Activated CD8-positive, alpha-beta memory T cell treated with anti-CD3 and anti-CD28 coated beads, Interleukin-2, amount 10 ng/mL, durations not matched to agents 7 days and 5 days (primary cell): Measurements from ENCODE around the gene PTPRF. TPM values are rescaled to one million over a fixed set of nuclear protein-coding genes. Genes with fewer than 3 reads are reported as not detected.
"Not testable (repeated sequence)": the region's sequence is repeated elsewhere in the genome, so short reads cannot be mapped to it uniquely, and the experiment has no call there.

ENCODE experiments used
- ATAC-seq: fragments of 150-1000 bp; cut with Tn5 transposase; one replicate; pipeline ENCODE4 v1.10.0; 2021; ENCODE audit warnings: moderate library complexity
- CTCF ChIA-PET: fragments of 350-600 bp; sonication (Branson Sonifier 250); formaldehyde crosslinking; loops from one replicate; lab custom pipeline; 2021; ENCODE audit warnings: antibody characterized with exemption; lab: Charles Lee
- DNase-seq: peaks from one replicate; pipeline ENCODE4 v3.0.0-alpha.2; 2020
- H3K27ac Mint-ChIP-seq: one replicate; pipeline ENCODE4 v1.8.0; 2021; ENCODE audit warnings: mild to moderate bottlenecking, mixed read lengths
- H3K27me3 Mint-ChIP-seq: one replicate; pipeline ENCODE4 v1.8.0; 2021; ENCODE audit warnings: mixed read lengths
- H3K36me3 Mint-ChIP-seq: one replicate; pipeline ENCODE4 v1.8.0; 2021; ENCODE audit warnings: mild to moderate bottlenecking, mixed read lengths
- H3K4me1 Mint-ChIP-seq: one replicate; pipeline ENCODE4 v1.8.0; 2021; ENCODE audit warnings: mixed read lengths
- H3K4me3 Mint-ChIP-seq: one replicate; pipeline ENCODE4 v1.8.0; 2021; ENCODE audit warnings: mild to moderate bottlenecking, moderate library complexity, mixed read lengths
- H3K9me3 Mint-ChIP-seq: one replicate; pipeline ENCODE4 v1.8.0; 2022; ENCODE audit warnings: low read depth, mixed read lengths
- total RNA-seq, 2 experiments: library from RNA; stranded (reverse); gene quantifications; one replicate each; pipeline ENCODE4 v1.2.3, GENCODE V29; 2021

The PTPRF gene
- total RNA-seq, 2 experiments from 2014 or later: 0.23 to 0.41 TPM

DNA sequence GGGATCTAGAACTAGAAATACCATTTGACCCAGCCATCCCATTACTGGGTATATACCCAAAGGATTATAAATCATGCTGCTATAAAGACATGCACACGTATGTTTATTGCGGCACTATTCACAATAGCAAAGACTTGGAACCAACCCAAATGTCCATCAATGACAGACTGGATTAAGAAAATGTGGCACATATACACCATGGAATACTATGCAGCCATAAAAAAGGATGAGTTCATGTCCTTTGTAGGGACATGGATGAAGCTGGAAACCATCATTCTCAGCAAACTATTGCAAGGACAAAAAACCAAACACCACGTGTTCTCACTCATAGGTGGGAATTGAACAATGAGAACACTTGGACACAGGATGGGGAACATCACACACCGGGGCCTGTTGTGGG, 107.7 kb downstream of the PTPRF start:
- CTCF ChIA-PET, H3K4me3 Mint-ChIP-seq, H3K27ac Mint-ChIP-seq, H3K9me3 Mint-ChIP-seq, ATAC-seq, DNase-seq, H3K36me3 Mint-ChIP-seq, H3K4me1 Mint-ChIP-seq: not testable (repeated sequence)
- H3K27me3 Mint-ChIP-seq: peaks cover 22% of the 10 kb centered on the region

DNA sequence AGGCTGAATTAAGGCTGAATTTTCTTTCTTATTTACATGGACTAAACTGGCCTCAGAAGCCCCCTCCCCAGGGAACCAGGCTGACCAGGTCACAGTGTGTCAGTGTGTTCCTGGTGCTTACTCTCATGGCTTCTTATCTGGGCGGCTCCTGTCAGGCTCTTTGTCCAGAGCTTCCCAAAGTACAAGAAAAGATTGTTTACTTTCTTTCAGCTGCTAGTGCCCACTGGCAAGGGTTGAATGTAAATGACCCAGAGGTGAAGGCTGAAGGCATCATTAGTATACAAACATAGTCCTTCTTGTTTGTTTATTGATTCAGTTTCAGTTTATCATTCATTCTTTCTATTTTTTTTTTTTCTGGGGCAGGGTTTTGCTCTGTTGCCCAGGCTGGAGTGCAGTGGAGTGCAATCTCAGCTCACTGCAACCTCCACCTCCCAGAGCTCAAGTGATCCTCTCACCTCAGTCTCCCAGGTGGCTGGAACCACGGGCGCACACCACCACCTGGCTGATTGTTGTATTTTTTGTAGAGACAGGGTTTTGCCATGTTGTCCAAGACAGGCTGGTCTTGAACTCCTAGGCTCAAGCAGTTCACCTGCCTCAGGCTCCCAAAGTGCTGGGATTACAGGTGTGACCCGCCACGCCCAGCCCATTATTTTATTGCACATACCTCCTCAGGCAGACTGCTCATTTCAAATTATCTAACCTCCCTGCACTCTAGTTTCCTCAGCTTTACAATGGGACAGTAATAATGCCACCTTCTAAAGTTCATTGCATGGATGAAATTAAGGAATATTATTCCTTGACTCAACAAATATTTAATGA, 109.5 kb downstream of the PTPRF start:
- H3K9me3 Mint-ChIP-seq: no peaks in the 10 kb centered on the region
- no peak overlapping the region for H3K27ac Mint-ChIP-seq
- no peak overlapping the region for H3K4me3 Mint-ChIP-seq
- H3K4me1 Mint-ChIP-seq: no peaks in the 10 kb centered on the region
- ATAC-seq (no peak), DNase-seq (no peak)
- H3K27me3 Mint-ChIP-seq: peaks cover 26% of the 10 kb centered on the region
- CTCF ChIA-PET: interaction anchor here (1.3 kb wide), 1 partner anchor 13 kb away, joined by 3 read pairs; no protein-coding TSS in a partner anchor
- H3K36me3 Mint-ChIP-seq: no peaks in the 10 kb centered on the region

DNA sequence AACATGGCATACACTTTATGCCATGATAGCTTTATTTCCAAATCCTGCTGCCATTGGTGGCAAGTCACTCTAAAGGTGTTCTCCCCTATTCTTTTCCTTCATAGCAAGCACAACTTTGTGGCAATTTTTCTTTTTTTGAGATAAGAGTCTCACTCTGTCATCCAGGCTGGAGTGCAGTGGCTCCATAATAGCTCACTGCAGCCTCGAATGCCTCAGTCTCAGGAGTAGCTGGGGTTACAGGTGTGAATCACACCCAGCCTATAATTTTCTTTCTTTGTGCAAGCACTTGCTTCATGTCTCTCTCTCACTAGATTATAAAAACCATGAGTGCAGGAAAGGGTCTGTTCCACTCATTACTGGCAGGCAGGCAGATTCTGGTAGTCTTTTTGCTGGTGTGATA, 113.9 kb downstream of the PTPRF start:
- CTCF ChIA-PET: interaction anchor here (1.2 to 1.3 kb wide), 2 partner anchors 290 to 302 kb away, joined by 3 to 5 read pairs; partner anchors contain the start of gene IPO13
- ATAC-seq (no peak), DNase-seq (no peak)
- Mint-ChIP-seq H3K27ac (no peak overlapping the region), H3K27me3 (peaks cover 31% of the 10 kb centered on the region), H3K4me1 (peaks cover 8% of the 10 kb centered on the region), H3K36me3 (no peaks in the 10 kb centered on the region), H3K9me3 (no peaks in the 10 kb centered on the region), H3K4me3 (no peak overlapping the region)

DNA sequence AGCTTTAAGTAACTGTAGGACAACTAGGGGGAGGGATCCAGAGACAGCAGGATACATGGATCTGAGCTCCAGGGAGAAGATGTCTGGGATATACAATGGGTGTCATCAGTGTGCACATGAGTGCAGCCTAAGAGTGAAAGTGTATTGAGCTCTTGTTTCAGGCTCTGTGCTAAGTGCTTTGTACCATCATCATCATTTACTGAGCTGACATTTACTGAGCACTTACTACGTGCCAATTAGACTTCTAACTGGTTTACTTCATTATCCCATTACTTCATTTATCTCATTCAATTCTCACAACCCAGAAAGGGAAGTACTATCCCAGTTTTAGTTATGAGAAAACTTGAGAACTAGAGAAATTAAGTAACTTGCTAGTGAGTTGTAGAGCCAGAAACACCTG, 114.8 kb downstream of the PTPRF start:
- DNase-seq (no peak), ATAC-seq (no peak)
- peaks cover 31% of the 10 kb centered on the region for H3K27me3 Mint-ChIP-seq
- H3K36me3 Mint-ChIP-seq: no peaks in the 10 kb centered on the region
- H3K27ac Mint-ChIP-seq: no peak overlapping the region
- H3K4me3 Mint-ChIP-seq: no peak overlapping the region
- H3K9me3 Mint-ChIP-seq: no peaks in the 10 kb centered on the region
- CTCF ChIA-PET: interaction anchor here (0.6 to 1.3 kb wide), 3 partner anchors 289 to 382 kb away, joined by 3 to 5 read pairs (median 3); partner anchors contain the start of gene IPO13
- peaks cover 8% of the 10 kb centered on the region for H3K4me1 Mint-ChIP-seq

DNA sequence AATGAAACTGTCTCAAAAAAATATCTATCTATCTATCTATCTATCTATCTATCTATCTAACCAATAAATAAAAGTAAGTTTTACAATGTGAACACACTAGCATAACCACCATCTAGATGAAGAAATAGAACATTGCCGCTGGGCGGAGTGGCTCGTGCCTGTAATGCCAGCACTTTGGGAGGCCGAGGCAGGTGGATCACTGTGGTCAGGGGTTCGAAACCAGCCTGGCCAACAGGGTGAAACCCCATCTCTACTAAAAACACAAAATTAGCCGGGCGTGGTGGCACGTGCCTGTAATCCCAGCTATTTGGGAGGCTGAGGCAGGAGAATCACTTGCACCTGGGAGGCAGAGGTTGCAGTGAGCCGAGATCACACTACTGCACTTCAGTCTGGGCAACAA, 116.6 kb downstream of the PTPRF start:
- not testable (repeated sequence) for H3K9me3 Mint-ChIP-seq
- H3K4me1 Mint-ChIP-seq: peaks cover 24% of the 10 kb centered on the region

DNA sequence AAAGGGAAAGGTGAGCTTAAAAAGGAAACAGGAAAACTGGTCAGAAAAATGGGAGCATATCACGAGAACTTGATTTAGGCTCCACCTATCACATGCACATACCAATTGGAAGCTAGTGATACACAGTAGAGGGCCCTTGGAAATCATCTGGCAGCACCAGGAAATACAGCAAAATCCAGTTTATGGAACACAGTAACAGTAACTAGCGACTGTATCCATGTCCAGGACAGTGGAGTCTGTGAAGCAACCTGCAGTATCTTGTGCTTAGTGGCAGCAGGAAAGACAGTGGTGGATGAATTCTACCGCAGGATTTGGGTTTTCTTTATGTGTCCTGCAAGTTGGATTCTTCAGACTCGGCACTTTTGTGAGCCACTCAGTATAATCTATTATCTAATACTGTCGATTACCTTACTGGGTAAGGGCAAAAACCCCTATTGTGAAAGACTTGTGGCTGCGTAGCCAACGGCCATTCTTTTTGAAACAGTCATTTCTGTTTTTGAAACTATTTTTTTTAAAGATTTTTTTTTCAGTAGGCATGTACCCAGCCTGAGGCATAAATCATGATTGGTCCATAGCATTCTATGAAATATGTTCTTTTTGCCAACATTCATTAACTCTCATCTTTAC, 117.7 kb downstream of the PTPRF start:
- no peak for DNase-seq
- Mint-ChIP-seq H3K27me3 (peaks cover 17% of the 10 kb centered on the region), H3K36me3 (peaks cover 8% of the 10 kb centered on the region), H3K9me3 (no peaks in the 10 kb centered on the region), H3K4me1 (peaks cover 27% of the 10 kb centered on the region), H3K4me3 (peak overlapping the region; percentile 92), H3K27ac (peak overlapping the region; percentile 96)
- ATAC-seq: no peak
- CTCF ChIA-PET: interaction anchor here (1.4 kb wide), 1 partner anchor 117 kb away, joined by 3 read pairs; no protein-coding TSS in a partner anchor

More for the DNA sequence above, 116.6 kb downstream of the PTPRF start:
- H3K27me3 Mint-ChIP-seq: peaks cover 27% of the 10 kb centered on the region
- DNase-seq, CTCF ChIA-PET, H3K36me3 Mint-ChIP-seq, H3K27ac Mint-ChIP-seq, H3K4me3 Mint-ChIP-seq, ATAC-seq: not testable (repeated sequence)

DNA sequence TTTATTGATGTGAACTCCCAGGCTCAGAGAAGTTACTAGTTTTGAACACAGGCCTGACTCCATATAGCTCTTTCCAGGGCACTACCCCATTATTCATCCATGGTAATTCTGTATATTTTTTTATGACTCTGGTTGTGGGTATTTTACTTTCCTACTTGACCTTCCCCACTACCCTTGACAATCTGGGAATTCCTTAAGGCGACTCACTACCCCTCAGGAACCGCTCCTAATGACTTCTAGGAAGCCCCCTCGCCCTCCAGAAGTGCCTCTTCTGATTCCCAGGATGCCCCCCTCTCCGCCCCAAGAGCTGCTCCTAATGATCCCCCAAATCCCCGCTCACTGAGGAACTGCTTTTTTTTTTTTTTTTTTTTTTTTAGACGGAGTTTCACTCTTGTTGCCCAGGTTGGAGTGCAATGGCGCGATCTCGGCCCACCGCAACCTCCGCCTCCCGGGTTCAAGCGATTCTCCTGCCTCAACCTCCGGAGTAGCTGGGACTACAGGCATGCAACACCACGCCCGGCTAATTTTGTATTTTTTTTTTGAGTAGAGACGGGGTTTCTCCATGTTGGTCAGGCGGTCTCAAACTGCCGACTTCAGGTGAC, 118.3 kb downstream of the PTPRF start:
- Mint-ChIP-seq H3K9me3 (no peaks in the 10 kb centered on the region), H3K4me1 (peaks cover 34% of the 10 kb centered on the region), H3K27me3 (peaks cover 16% of the 10 kb centered on the region), H3K4me3 (peak overlapping the region; percentile 92), H3K27ac (peak overlapping the region; percentile 96), H3K36me3 (peaks cover 12% of the 10 kb centered on the region)
- ATAC-seq (no peak), DNase-seq (peak; percentile 56)
- CTCF ChIA-PET: interaction anchor here (1.0 to 1.4 kb wide), 3 partner anchors 21 to 286 kb away, joined by 3 to 5 read pairs (median 3); no protein-coding TSS in a partner anchor

DNA sequence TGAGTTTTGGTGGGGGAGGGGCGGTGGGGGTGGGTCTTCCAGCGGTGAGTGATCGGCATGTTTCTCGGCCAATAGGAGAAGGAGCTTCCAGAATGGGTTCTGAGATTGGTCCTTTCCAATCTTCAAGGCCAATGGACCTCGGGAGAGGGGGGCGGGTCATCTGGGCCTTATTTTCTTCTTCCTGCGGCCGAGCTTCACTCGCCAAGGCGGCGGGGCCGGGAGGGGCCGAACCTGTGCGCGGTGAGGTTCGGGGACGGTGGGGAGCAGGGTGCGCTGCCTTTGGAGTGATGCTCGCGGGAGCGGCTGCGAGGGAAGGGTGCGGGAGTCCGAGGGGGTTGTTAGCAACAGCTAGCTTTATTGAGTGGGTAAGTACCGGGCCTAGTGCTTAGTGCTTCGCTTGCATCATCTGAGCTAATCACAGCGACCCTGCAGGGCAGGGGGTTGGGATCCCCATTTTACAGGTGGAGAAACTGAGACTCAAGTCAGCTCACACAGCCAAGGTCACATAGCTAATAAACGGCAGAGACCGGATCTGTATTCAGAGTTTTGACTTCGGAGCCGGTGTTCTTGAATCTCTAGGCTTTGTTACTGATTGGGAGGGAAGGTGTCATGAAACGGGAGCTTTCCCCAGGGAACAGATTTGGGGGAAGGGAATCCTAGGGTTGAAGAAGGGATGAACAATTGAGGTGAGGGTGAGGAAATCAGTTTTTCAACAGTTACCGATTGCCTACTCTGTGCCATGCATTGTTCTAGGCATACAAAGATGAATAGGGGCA, 119.8 kb downstream of the PTPRF start:
- H3K27ac Mint-ChIP-seq: peak overlapping the region; percentile 96
- no peaks in the 10 kb centered on the region for H3K9me3 Mint-ChIP-seq
- ATAC-seq: peak; percentile 77
- H3K36me3 Mint-ChIP-seq: peaks cover 22% of the 10 kb centered on the region
- H3K4me3 Mint-ChIP-seq: peak overlapping the region; percentile 92
- peaks cover 42% of the 10 kb centered on the region for H3K4me1 Mint-ChIP-seq
- peaks cover 5% of the 10 kb centered on the region for H3K27me3 Mint-ChIP-seq
- CTCF ChIA-PET: interaction anchor here (0.9 to 2.2 kb wide), 6 partner anchors 9 to 295 kb away, joined by 3 to 8 read pairs (median 4); no protein-coding TSS in a partner anchor
- DNase-seq: peak; percentile 96

DNA sequence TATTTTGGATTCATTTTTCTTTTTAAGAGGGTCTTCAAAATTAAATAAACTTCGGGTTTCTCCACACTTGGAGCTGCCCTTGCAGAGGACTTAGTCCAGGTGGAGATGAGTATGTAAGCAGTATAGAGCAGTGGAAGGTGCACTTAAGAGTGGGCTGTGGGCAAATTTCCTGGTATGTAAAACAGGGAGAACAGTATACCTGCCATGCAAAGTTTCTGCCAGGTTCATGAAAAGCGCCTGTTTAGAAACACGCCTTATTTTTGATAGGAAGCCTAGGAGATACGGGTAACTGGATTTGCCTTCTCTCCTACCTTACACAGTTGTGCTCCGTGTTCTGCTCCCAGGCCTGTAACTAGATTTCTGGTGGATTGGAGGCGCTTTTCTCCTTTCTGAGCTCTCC, 120.5 kb downstream of the PTPRF start:
- no peak for DNase-seq
- Mint-ChIP-seq H3K9me3 (no peaks in the 10 kb centered on the region), H3K36me3 (peaks cover 27% of the 10 kb centered on the region), H3K27me3 (no peaks in the 10 kb centered on the region), H3K4me3 (peak overlapping the region; percentile 92), H3K4me1 (peaks cover 44% of the 10 kb centered on the region), H3K27ac (peak overlapping the region; percentile 59)
- no peak for ATAC-seq
- CTCF ChIA-PET: interaction anchor here (1.0 to 2.2 kb wide), 4 partner anchors 9 to 283 kb away, joined by 3 to 11 read pairs (median 6); no protein-coding TSS in a partner anchor

DNA sequence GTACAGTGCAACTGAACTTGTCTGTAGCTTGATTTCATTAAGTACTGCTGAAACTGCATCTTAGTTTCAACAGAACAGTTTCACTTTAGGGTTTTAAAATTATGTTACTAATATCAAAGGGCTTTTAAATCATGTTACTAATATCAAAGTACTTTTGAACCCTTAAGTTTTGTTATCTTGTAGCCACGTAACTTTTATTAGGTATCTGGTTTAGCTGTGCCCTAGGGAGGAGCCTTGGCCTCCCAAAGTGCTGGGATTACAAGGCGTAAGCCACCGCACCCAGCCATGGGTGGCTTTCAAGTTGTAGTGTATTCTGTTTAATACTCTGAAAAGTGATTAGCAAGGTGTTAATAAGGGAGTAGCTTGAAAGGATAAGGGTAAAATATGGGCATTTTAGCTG, 121.2 kb downstream of the PTPRF start:
- Mint-ChIP-seq H3K4me1 (peaks cover 44% of the 10 kb centered on the region), H3K27me3 (no peaks in the 10 kb centered on the region), H3K36me3 (peaks cover 29% of the 10 kb centered on the region), H3K27ac (peak overlapping the region; percentile 59), H3K4me3 (peak overlapping the region; percentile 92), H3K9me3 (no peaks in the 10 kb centered on the region)
- no peak for ATAC-seq
- no peak for DNase-seq
- CTCF ChIA-PET: interaction anchor here (1.0 to 2.2 kb wide), 4 partner anchors 9 to 283 kb away, joined by 3 to 11 read pairs (median 6); no protein-coding TSS in a partner anchor

DNA sequence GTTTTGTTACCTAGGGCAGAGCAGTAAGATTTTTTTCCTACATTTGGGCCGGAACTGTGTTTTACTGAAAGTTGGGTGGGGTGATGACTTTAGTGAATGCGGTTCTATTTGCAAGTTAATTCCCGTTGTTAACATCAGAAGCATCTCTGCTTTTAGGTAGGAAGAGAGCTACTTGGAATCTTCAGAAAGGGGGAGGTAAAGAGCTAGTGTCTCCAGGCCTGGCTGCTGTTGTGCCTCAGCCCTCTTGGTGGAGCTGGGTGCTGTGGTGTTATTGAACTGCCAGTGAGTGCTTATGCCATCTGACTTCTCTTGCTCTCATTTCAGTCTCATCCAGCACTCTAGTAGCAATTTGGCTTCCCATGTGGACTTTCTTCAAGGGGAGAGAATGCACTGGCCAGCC, 122.7 kb downstream of the PTPRF start:
- no peak for ATAC-seq
- Mint-ChIP-seq H3K27ac (peak overlapping the region; percentile 44), H3K36me3 (peaks cover 29% of the 10 kb centered on the region), H3K4me3 (no peak overlapping the region), H3K9me3 (no peaks in the 10 kb centered on the region), H3K4me1 (peaks cover 40% of the 10 kb centered on the region), H3K27me3 (no peaks in the 10 kb centered on the region)
- DNase-seq: peak; percentile 46
- CTCF ChIA-PET: interaction anchor here (0.8 to 1.8 kb wide), 7 partner anchors 13 to 395 kb away, joined by 3 to 7 read pairs (median 5); partner anchors contain the start of genes IPO13 and PTPRF

DNA sequence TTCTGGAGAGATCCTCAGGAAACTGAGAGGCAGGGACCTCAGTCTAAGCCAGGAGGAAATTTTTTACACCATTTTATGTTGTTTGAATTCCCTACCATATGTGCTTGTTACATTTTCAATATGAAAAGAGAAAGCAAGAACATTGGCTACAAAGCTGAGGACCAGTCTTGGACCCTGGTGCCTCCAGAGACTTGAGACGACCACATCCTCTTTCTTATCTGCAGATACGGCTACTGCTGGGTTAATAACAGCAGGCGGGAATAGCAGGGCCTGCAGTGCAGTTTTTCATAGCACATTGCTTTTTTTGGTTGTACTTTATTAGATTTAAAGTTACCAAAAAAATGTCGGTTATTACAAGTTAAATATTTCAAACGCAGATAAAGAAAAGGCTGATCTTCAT, 123.2 kb downstream of the PTPRF start:
- peaks cover 29% of the 10 kb centered on the region for H3K36me3 Mint-ChIP-seq
- no peaks in the 10 kb centered on the region for H3K9me3 Mint-ChIP-seq
- no peaks in the 10 kb centered on the region for H3K27me3 Mint-ChIP-seq
- no peak for ATAC-seq
- CTCF ChIA-PET: interaction anchor here (0.8 to 1.8 kb wide), 7 partner anchors 14 to 394 kb away, joined by 3 to 7 read pairs (median 5); partner anchors contain the start of genes IPO13 and PTPRF
- H3K4me3 Mint-ChIP-seq: no peak overlapping the region
- H3K4me1 Mint-ChIP-seq: peaks cover 37% of the 10 kb centered on the region
- no peak for DNase-seq
- H3K27ac Mint-ChIP-seq: peak overlapping the region; percentile 44
